Sigmoid colon (tissue), 4 donors: Measurements from ENCODE around the gene WBP1L.

Experiments used
- POLR2AphosphoS5 ChIP-seq, 4 donors: sonication (generic); formaldehyde crosslinking; IDR thresholded peaks; one replicate each; pipeline ENCODE4 v1.6.1; 2017; ENCODE audit warnings: antibody characterized with exemption in 4 of 4
- TF ChIP-seq, protein P1 (sequence below), 4 experiments: fragments of 450-650 bp in 3 of 4; fragments of 200-600 bp in 1 of 4; IDR thresholded peaks; one replicate each; pipeline ENCODE4 v1.5.1; 2016 to 2019; ENCODE audit warnings: antibody characterized with exemption in 4 of 4, mild to moderate bottlenecking in 3 of 4, moderate library complexity in 2 of 4

DNA sequence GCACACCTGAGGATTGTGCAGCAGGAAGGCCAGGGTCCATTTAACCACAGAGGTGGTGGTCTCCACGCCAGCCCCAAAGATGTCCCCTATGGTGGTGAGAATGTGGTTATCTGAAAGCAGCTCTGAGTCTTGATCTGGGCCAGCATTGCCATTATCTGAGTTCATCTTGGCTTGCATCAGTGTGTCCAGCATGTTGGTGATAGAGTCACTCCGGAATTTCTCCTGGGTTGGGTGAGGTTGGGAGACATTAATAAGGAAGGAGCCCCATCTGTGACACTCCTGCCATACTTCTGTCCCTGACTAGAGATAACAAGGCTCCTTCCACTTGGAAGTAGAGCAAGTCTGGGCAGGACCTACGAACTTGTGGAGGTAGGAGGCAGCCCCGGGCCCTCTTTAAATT is 89.2 kb downstream of the WBP1L start:
- TF ChIP-seq, protein P1, sequence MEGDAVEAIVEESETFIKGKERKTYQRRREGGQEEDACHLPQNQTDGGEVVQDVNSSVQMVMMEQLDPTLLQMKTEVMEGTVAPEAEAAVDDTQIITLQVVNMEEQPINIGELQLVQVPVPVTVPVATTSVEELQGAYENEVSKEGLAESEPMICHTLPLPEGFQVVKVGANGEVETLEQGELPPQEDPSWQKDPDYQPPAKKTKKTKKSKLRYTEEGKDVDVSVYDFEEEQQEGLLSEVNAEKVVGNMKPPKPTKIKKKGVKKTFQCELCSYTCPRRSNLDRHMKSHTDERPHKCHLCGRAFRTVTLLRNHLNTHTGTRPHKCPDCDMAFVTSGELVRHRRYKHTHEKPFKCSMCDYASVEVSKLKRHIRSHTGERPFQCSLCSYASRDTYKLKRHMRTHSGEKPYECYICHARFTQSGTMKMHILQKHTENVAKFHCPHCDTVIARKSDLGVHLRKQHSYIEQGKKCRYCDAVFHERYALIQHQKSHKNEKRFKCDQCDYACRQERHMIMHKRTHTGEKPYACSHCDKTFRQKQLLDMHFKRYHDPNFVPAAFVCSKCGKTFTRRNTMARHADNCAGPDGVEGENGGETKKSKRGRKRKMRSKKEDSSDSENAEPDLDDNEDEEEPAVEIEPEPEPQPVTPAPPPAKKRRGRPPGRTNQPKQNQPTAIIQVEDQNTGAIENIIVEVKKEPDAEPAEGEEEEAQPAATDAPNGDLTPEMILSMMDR (IDR thresholded peaks at IDR 0.05): no peak
- no peak for TF ChIP-seq POLR2AphosphoS5 (IDR thresholded peaks at IDR 0.05)
